DMS53 treated with DMSO at 0.1 percent for 48 hours (cell line): ENCODE measurements around the gene LDLRAD3.

ENCODE experiments used
- DNase-seq: peaks from one replicate; lab custom pipeline; 2025; ENCODE audit not compliant: unreplicated experiment; lab: John Stamatoyannopoulos, UW

Gene LDLRAD3

GRCh38 chr11:36123336-36124101 lies 179.7 kb downstream of the LDLRAD3 start:
- no peak for DNase-seq

- DNase-seq = no peak
These were observed 182.8 kb downstream of the LDLRAD3 start for GRCh38 chr11:36126678-36127077.

DNA sequence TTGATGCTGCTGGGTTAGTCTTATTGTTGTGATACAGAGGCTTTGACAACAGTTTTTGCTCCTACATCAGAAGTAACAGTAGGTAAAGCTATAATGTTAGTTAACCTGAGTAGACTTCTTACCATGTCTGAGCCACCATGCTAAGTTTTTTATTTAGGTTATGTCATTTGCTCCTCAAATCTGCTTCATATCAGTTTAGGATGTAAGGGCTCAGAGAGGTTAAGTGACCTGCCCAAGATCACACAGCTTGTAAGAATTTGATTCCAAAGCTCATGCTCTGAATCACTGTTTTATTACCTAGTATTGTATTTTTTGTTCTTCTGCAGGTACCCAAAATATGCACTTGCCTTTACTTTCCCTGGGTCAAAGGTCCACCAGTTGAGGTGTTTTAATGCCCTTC lies 183.7 kb downstream of the LDLRAD3 start:
- no peak for DNase-seq

- no peak for DNase-seq
These were observed 186.1 kb downstream of the LDLRAD3 start for GRCh38 chr11:36129955-36130354.

DNA sequence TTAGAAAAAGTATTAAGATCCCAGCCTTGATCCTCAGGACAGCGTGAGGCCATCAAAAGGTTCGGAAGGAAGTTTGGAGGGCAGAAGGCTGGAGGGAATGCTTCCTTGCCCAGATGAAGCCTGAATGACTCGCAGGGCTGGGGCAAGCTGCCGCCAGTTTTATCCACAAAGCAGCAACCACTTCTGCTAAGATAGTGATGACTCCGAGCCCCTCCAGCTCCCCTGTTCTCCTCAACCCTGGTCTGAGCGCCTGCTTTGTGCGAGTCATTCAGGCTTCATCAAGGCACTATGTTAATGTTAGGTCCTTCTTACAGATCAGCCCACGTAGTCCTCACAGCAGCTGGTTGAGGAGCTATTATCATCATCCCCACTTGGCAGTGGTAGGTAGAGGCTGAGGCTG lies 186.5 kb downstream of the LDLRAD3 start:
- DNase-seq = no peak

GRCh38 chr11:36131721-36132397 lies 188.0 kb downstream of the LDLRAD3 start:
- DNase-seq = no peak

GRCh38 chr11:36132940-36133339 lies 189.1 kb downstream of the LDLRAD3 start:
- DNase-seq = no peak

DNA sequence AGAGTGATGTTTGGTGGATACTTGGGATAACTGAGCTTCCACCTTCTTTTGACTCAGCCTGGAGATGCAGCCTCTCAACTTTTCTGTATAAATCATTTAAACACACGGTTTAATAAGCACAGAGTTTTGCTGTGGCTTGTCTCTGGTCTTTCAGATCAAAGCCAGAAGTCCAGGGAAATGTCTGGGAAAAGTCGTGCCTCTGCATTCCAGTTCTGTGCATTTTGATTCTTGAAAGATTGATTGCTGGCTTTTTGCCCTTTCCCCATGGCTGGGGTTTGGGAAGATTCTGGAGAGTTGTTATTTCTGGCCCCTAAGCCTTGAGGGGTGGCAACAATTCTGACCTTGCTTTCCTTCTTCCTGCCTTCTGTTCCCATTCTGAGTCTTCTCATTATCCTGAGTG lies 191.2 kb downstream of the LDLRAD3 start:
- DNase-seq = no peak

DNA sequence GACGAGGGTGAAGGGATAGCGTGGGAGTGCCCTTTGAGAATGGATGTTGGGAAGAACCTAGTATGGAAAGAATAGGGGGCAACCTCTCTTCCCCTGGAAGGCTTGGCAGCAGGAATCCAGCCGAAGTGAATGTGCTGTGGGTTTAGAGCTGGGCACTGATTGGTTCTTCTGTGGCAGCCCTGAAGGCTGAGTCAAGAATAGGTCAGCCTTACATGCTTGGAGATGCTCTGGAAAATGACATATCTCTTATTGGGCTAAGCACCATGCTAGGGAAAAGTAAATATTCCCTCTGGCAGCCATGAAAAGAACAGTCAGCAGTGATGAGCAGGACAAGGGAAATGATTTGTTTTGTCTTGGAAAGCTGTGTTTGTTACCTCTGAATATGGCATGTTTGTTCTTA lies 195.9 kb downstream of the LDLRAD3 start:
- DNase-seq = no peak

DNA sequence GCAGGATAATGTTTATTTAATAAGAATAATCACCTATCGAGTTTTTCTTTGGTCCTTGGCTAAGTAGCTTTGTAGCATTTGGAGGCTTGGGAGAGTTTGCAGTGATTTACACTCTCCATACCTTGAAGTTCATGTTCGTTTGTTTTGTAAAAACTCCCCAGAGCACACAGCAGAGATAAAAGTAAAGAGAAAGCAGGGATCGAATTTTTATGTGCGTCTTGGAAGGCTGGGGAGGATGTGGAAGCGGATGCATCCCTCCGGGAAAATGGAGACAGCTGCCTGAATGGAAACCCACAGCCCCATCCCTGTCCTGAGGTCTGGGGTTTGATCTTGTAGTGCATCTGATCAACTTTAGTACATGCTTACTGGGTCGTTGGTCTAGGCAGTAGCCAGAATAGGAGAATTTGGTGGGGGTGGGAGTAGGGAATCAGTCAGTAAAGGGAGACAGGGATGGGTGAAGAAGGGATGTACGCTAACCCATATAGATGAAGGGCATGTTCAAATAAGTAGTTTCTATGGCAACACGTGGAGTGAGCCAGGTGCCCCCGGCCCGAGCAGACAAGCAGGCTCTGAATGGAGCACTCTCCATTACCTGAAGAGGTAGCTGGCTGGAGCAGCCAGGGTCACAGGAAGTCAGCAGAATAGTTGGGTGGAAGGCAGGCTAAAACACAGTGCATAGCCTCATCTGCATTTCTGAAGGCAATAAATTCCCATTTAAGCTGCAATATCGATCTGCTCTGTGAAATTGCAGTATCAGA lies 197.5 kb downstream of the LDLRAD3 start:
- DNase-seq = no peak

GRCh38 chr11:36141956-36142355 lies 198.1 kb downstream of the LDLRAD3 start:
- no peak for DNase-seq

DNA sequence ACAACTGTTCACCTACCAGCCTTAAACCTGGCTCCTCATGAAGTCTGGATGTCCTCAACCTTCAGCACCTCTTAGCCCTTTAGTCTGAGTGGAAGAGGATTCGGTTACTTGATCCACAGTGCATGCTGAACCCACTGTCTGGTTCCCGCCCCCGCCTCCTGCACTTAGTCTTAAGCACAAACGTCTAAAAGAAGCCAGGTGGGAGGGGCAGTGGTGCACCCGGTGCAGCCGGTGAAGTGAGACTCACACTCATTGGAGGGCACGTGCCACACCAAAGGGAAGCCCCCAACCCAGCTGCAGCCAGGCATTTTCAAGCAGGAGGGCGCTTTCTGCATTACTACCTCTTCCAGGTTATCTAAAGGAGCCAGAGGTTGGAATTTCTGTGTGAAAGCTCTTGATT lies 198.6 kb downstream of the LDLRAD3 start:
- DNase-seq = no peak

DNA sequence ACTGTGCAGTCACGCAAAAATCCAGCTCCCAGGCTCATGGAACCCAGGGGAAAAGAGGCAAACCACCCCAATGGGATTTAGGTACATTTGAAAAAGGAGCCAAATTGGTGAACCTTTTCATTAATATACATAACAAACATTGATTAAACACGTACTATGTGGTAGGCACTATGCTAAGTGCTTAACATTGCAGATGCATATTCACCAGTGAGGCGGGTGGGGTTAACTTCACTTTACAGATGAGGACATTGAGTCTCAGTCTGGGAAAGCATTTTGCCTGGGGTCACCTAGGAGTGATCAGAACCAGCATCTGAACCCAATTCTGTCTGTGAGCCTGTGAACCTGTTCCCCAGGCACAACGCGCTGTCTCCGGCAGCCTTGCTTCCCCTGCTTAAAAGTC lies 199.0 kb downstream of the LDLRAD3 start:
- DNase-seq = no peak

- no peak for DNase-seq
These were observed 202.6 kb downstream of the LDLRAD3 start for GRCh38 chr11:36146437-36146836.

DNA sequence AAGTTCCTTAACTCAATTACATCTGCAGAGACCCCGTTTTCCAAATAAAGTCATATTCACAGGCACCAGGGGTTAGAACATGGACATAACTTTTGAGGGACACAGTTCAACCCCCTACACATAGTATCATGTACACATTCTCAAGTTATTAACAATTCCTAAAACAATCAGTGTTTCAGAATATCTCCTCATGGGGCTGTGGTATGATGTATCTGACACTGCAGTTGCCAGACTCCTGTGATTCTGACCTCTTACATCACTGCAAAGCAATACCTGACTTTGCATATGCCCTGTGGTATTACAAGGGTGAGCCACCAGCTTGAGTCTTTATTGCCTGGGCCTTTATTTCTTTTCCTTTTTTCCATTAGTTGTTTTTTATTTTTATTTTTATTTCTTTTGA lies 203.6 kb downstream of the LDLRAD3 start:
- DNase-seq = no peak

DNA sequence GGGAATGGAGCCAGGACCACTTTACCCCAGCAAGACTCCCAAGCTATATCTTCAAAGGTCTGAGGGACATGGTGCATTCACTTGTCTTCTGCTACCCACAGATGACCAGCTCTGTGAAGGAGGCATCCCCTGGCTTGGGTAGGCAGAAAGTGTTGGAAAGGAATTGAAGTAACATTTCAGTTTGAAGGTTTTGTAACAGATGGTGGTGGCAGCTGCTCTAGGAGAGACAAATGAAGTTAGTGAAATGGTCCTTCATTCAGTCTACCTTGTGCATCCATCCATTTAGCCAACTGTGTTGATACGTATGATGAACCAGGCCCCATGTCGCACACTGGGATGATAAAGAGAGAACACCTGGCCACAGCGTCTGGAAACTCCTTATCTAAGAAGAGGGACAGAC lies 204.8 kb downstream of the LDLRAD3 start:
- DNase-seq = no peak

GRCh38 chr11:36149538-36150242 lies 205.8 kb downstream of the LDLRAD3 start:
- DNase-seq = peak; percentile 77

- no peak for DNase-seq
These were observed 207.1 kb downstream of the LDLRAD3 start for GRCh38 chr11:36150986-36151385.

GRCh38 chr11:36151933-36152580 lies 208.2 kb downstream of the LDLRAD3 start:
- no peak for DNase-seq

DNA sequence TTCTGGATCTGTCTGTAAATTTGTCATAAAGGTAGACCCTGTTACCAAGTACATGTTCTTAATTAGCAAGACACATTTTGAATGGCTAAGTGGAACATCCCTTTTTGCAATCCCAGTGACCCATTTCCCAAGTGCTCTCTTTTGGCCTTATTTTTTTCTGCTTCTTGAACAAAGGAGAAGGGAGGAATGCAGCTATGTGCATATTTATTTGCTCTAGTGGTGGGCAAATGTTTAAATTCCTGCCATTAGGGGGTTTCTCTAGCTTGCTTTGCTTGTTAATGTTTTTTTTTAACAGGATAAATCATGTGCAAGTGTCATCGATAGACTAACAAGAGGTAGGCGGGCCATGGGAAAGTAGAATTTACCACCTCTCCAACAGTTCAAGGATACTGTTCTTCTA lies 209.7 kb downstream of the LDLRAD3 start:
- no peak for DNase-seq

DNA sequence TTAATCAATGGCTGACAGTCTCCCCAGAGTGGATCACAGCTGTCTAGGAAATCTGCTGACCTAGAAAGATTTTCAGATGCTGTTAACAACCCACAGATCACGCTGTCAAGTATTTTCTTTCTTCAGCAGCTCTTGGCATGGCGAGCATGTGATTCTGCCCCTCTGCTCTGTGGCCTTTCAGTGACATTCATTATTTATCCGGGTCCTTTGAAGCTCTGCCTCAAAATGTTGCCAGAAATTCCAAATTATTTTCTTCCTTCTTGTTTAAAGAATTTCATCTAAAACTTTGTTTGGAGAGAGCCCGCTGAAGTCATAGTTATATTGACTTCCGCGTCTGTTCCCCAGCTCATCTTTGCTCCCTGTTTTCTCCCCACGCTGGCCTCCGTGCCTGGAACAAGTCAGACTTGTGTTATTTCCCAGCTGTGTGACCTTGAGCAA lies 211.3 kb downstream of the LDLRAD3 start:
- no peak for DNase-seq
